Loucy (cell line): ENCODE results near the gene RHOU.

Experiments
- H2AFZ ChIP-seq: fragments of 200-600 bp; sonication (generic); 2 replicates; pipeline ENCODE4 v1.6.0; 2016; ENCODE audit warnings: antibody characterized with exemption, mild to moderate bottlenecking, low read length, moderate library complexity
- H3F3A ChIP-seq: fragments of 200-600 bp; 2 replicates; pipeline ENCODE4 v1.6.0; 2016; ENCODE audit warnings: antibody characterized with exemption, low read depth, mild to moderate bottlenecking
- H3K27me3 ChIP-seq: fragments of 200-600 bp; sonication (generic); 2 replicates; pipeline ENCODE4 v1.6.1; 2014; ENCODE audit warnings: low read length, mild to moderate bottlenecking; ENCODE audit not compliant: insufficient read depth, poor library complexity, severe bottlenecking
- H3K36me3 ChIP-seq: fragments of 200-600 bp; sonication (generic); 2 replicates; pipeline ENCODE4 v1.6.1; 2016; ENCODE audit warnings: low read length; ENCODE audit not compliant: insufficient read depth
- H3K4me1 ChIP-seq: fragments of 200-600 bp; sonication (generic); 2 replicates; pipeline ENCODE4 v1.5.1; 2014; ENCODE audit warnings: low read length, mild to moderate bottlenecking; ENCODE audit not compliant: insufficient read depth, poor library complexity, severe bottlenecking
- H3K4me2 ChIP-seq: fragments of 200-600 bp; sonication (generic); 2 replicates; pipeline ENCODE4 v1.6.0; 2014; ENCODE audit warnings: antibody characterized with exemption, low read length, low read depth, mild to moderate bottlenecking; ENCODE audit not compliant: poor library complexity, severe bottlenecking
- H3K4me3 ChIP-seq: fragments of 200-600 bp; sonication (generic); 2 replicates; pipeline ENCODE4 v1.5.1; 2014; ENCODE audit warnings: low read length, mild to moderate bottlenecking, mixed read lengths; ENCODE audit not compliant: poor library complexity, severe bottlenecking
- H3K79me2 ChIP-seq: fragments of 200-600 bp; sonication (generic); 2 replicates; pipeline ENCODE4 v1.6.1; 2014; ENCODE audit warnings: low read length; ENCODE audit not compliant: insufficient read depth
- H3K9ac ChIP-seq: fragments of 200-600 bp; sonication (generic); 2 replicates; pipeline ENCODE4 v1.6.0; 2014; ENCODE audit warnings: mild to moderate bottlenecking, low read depth, low read length, moderate library complexity; ENCODE audit not compliant: poor library complexity, severe bottlenecking
- H3K9me2 ChIP-seq: fragments of 200-600 bp; sonication (generic); replicated peaks from 2 replicates; pipeline ENCODE4 v1.6.1; 2016; ENCODE audit warnings: low read depth, low read length, mixed read lengths
- H3K9me3 ChIP-seq: fragments of 200-600 bp; sonication (generic); 2 replicates; pipeline ENCODE4 v1.6.1; 2014; ENCODE audit warnings: mild to moderate bottlenecking, antibody characterized with exemption, low read length, low read depth; ENCODE audit not compliant: insufficient read depth
- H4K20me1 ChIP-seq: fragments of 200-600 bp; sonication (generic); 2 replicates; pipeline ENCODE4 v1.6.0; 2014; ENCODE audit warnings: antibody characterized with exemption, low read length, mild to moderate bottlenecking; ENCODE audit not compliant: insufficient read depth, poor library complexity, severe bottlenecking
- CTCF ChIP-seq: fragments of 200-600 bp; sonication (generic); conservative IDR thresholded peaks from 2 replicates; pipeline ENCODE4 v1.5.1; 2014; ENCODE audit warnings: mild to moderate bottlenecking, antibody characterized with exemption, low read length
- EZH2phosphoT487 ChIP-seq: fragments of 200-600 bp; IDR thresholded peaks from 2 replicates; pipeline ENCODE4 v1.6.1; 2018; ENCODE audit warnings: antibody characterized with exemption, mild to moderate bottlenecking, moderate library complexity, borderline replicate concordance

The RHOU gene

GRCh38 chr1:228706305-228706704, 29.0 kb upstream of the RHOU start:
- no peaks in the 10 kb centered on the region for H3K9me2 ChIP-seq
- no peak overlapping the region for H3K4me3 ChIP-seq
- no peaks in the 10 kb centered on the region for H3K79me2 ChIP-seq
- H3K9ac ChIP-seq, result no peak overlapping the region
- no peaks in the 10 kb centered on the region for H3K27me3 ChIP-seq
- TF ChIP-seq EZH2phosphoT487 (no peak), CTCF (no peak)
- H3K9me3 ChIP-seq, result no peaks in the 10 kb centered on the region
- no peak overlapping the region for H3K4me2 ChIP-seq
- no peaks in the 10 kb centered on the region for H3K4me1 ChIP-seq
- no peaks in the 10 kb centered on the region for H3K36me3 ChIP-seq
- H2AFZ ChIP-seq, result no peak overlapping the region
- H4K20me1 ChIP-seq, result no peaks in the 10 kb centered on the region
- H3F3A ChIP-seq, result no peaks in the 10 kb centered on the region

- peaks cover 5% of the 10 kb centered on the region for H3K4me1 ChIP-seq
- H3K27me3 ChIP-seq, result no peaks in the 10 kb centered on the region
- no peak overlapping the region for H2AFZ ChIP-seq
- H3K9me3 ChIP-seq, result no peaks in the 10 kb centered on the region
- no peaks in the 10 kb centered on the region for H4K20me1 ChIP-seq
- TF ChIP-seq CTCF, result no peak
- TF ChIP-seq EZH2phosphoT487, result no peak
- H3K79me2 ChIP-seq, result no peaks in the 10 kb centered on the region
- H3K9me2 ChIP-seq, result no peaks in the 10 kb centered on the region
- no peaks in the 10 kb centered on the region for H3K36me3 ChIP-seq
- no peak overlapping the region for H3K4me3 ChIP-seq
- no peaks in the 10 kb centered on the region for H3F3A ChIP-seq
- no peak overlapping the region for H3K9ac ChIP-seq
- H3K4me2 ChIP-seq, result no peak overlapping the region
These were observed 18.2 kb upstream of the RHOU start for GRCh38 chr1:228717081-228717480.

GRCh38 chr1:228721407-228721806, 13.9 kb upstream of the RHOU start:
- TF ChIP-seq CTCF (no peak), EZH2phosphoT487 (no peak)
- no peak overlapping the region for H3K4me3 ChIP-seq
- H3K79me2 ChIP-seq, result no peaks in the 10 kb centered on the region
- H3K4me1 ChIP-seq, result peaks cover 5% of the 10 kb centered on the region
- no peak overlapping the region for H3K9ac ChIP-seq
- no peaks in the 10 kb centered on the region for H4K20me1 ChIP-seq
- H3K4me2 ChIP-seq, result no peak overlapping the region
- H3K27me3 ChIP-seq, result no peaks in the 10 kb centered on the region
- no peaks in the 10 kb centered on the region for H3F3A ChIP-seq
- no peaks in the 10 kb centered on the region for H3K36me3 ChIP-seq
- H2AFZ ChIP-seq, result no peak overlapping the region
- H3K9me2 ChIP-seq, result no peaks in the 10 kb centered on the region
- H3K9me3 ChIP-seq, result no peaks in the 10 kb centered on the region
